Thoracic aorta (tissue), 2 donors: ENCODE measurements around the gene ASB1. TPM values are rescaled to one million over a fixed set of nuclear protein-coding genes. Genes with fewer than 3 reads are reported as not detected.

Experiments used
- ATAC-seq: fragments of 150-250 bp; one replicate; pipeline ENCODE4 v1.8.0; 2017; ENCODE audit warnings: low read depth; ENCODE audit not compliant: insufficient number of reproducible peaks, low FRiP score
- DNase-seq: peaks from one replicate; pipeline ENCODE4 v3.0.0-alpha.2; 2020; ENCODE audit warnings: low spot score
- H3K27ac ChIP-seq, 2 donors: fragments of 200-600 bp; sonication (generic); 1 replicate in 1 of 2; 2 replicates in 1 of 2; pipeline ENCODE4 v1.5.1; 2016; ENCODE audit warnings: mild to moderate bottlenecking in 2 of 2, moderate library complexity in 2 of 2
- H3K27me3 ChIP-seq: fragments of 200-600 bp; sonication (generic); replicated peaks from 2 replicates; pipeline ENCODE4 v1.6.0; 2016; ENCODE audit warnings: mild to moderate bottlenecking; ENCODE audit not compliant: insufficient read depth
- H3K36me3 ChIP-seq: fragments of 200-600 bp; sonication (generic); one replicate; pipeline ENCODE4 v1.5.1; 2016
- H3K4me1 ChIP-seq, 2 donors: fragments of 200-600 bp; sonication (generic); 1 replicate in 1 of 2; 2 replicates in 1 of 2; pipeline versions ENCODE4 v1.5.1 to v1.6.0; 2016; ENCODE audit warnings: low read depth in 2 of 2, mild to moderate bottlenecking in 1 of 2; ENCODE audit not compliant: control insufficient read depth in 1 of 2
- H3K4me3 ChIP-seq: fragments of 200-600 bp; sonication (generic); 2 replicates; pipeline ENCODE4 v1.5.1; 2016; ENCODE audit warnings: mild to moderate bottlenecking
- H3K9me3 ChIP-seq: fragments of 200-600 bp; sonication (generic); 2 replicates; pipeline ENCODE4 v1.5.1; 2016
- CTCF ChIP-seq: fragments of 200-600 bp; sonication (generic); IDR thresholded peaks from one replicate; pipeline ENCODE4 v1.5.1; 2019; ENCODE audit warnings: antibody characterized with exemption
- total RNA-seq, 2 donors: library from RNA; depleted of rRNA; stranded (reverse); fragments of >200 nt; gene quantifications; one replicate each; pipeline versions ENCODE4 v1.1.0 to v1.2.3, GENCODE V29; 2016

Gene ASB1
- total RNA-seq, 2 donors from 2014 or later: 30.3 to 48.7 TPM

DNA sequence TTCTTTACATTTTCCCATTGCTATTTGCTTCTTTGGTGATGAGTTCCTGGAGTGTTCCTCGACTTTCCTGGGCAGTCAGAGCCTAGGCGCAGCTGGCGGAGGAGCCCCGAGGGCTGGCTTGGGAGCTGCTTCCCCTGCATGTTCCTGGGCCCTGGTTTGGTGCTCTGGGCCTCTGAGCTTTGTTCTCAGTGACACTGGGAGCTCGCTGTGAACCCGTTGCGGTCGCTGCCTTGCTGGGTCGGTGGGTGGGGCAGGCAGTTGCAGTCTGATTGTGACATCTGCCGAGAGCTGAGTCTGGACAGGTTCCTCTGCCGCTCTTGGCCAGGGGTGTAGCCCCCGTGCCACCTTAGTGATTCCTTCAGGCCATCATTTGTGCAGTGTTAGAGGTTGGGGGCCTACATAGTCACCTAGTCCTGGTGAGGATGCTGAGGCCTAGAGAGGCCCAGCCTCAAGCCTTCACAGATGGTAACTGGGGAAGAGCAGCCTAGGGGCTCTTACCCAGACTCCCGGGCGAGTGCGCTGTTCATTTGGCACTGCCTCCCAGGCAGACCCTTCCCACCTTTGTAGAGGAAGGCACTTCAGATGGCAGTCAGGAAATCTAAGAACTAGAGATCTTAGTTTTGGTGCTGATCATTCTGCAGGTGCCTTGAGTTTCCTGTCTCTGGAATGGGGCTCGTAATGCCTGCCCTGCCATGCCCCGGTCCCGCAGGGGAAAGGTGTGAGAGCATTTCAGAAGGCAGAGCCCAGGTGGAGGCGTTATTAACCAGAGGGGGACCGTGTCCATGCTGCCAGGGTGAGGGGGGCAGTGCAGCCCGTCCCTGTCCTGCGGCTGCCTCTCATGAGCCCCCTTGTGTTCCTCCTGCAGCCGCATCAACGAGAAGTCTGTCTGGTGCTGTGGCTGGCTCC lies 8.4 kb downstream of the ASB1 start:
- Histone ChIP-seq H3K4me3 (no peak overlapping the region), H3K27ac (no peak overlapping the region), H3K4me1 (peaks cover 4 to 13% of the 10 kb centered on the region in 2 donors), H3K9me3 (no peaks in the 10 kb centered on the region), H3K27me3 (no peaks in the 10 kb centered on the region), H3K36me3 (peaks cover 25% of the 10 kb centered on the region)
- no peak for DNase-seq
- no peak for ATAC-seq
- TF ChIP-seq CTCF: no peak

DNA sequence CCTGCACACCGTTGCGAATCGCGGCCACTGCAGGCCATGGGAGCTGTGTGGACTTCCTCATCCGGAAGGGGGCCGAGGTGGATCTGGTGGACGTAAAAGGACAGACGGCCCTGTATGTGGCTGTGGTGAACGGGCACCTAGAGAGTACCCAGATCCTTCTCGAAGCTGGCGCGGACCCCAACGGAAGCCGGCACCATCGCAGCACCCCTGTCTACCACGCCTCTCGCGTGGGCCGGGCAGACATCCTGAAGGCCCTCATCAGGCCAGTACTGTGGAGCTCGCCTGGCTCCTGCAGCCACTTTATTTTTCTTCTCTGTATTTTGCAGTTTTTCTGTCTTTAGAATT lies 9.0 kb downstream of the ASB1 start:
- Histone ChIP-seq H3K4me1 (peaks cover 4 to 19% of the 10 kb centered on the region in 2 donors), H3K4me3 (no peak overlapping the region), H3K27ac (no peak overlapping the region), H3K27me3 (no peaks in the 10 kb centered on the region), H3K9me3 (no peaks in the 10 kb centered on the region), H3K36me3 (peaks cover 25% of the 10 kb centered on the region)
- no peak for ATAC-seq
- no peak for DNase-seq
- no peak for TF ChIP-seq CTCF

DNA sequence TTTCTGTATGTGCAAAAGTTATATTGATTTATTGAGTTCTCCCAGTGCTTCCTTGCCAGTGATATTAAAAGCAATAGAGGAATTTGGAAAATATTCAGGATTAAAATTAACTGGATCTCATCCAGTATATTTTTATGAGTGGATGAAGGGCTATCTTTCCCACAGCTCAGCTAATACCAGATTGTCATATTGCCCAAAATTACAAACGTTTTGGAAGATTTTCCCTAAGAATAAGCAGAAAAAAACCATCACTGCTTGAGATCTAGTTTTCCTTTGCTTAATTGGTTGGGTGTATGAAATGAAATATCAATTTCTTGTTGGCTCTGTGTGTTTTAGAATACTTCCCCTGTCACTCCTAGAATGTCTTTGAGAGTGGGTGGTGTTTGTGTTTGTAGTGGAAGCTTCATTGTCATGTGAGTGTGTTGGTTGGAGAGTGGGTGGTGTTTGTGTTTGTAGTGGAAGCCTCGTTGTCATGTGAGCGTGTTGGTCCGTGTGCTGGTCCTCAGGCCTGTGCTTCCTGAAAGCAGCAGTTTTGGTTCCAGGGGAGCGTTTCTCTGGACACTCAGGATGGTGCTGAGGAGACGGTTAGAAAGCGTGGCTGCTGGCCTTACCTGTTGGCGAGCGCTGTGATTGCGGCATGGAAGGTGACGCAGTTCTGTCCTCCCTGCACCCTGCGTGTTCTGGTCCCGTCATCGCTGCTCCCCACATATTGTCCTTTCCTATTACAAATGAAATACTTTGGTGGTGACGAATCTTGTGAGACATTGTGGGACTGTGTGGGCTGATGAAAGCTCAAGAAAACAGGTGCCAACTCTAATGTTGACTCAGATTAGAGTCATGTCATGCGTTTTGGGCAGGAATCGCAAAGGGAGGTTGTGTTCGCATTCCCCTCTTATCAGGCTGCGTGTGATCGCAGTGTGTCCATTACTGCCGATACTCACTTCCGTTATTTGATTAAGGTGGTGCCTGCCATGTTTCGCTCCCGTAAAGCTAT lies 12.4 kb downstream of the ASB1 start:
- Histone ChIP-seq H3K4me3 (peak overlapping the region; percentile 59), H3K4me1 (peaks cover 6 to 20% of the 10 kb centered on the region in 2 donors)

GRCh38 chr2:238439917-238440316 lies 13.2 kb downstream of the ASB1 start:
- H3K4me1 ChIP-seq: peaks cover 6 to 20% of the 10 kb centered on the region in 2 donors
- peak overlapping the region; percentile 59 for H3K4me3 ChIP-seq
- ATAC-seq: no peak
- DNase-seq: no peak
- peak overlapping the region; percentile 67 to 68 for H3K27ac ChIP-seq
- TF ChIP-seq CTCF: no peak
- no peaks in the 10 kb centered on the region for H3K9me3 ChIP-seq
- H3K36me3 ChIP-seq: peaks cover 17% of the 10 kb centered on the region
- H3K27me3 ChIP-seq: no peaks in the 10 kb centered on the region

More for the DNA sequence above, 12.4 kb downstream of the ASB1 start:
- H3K9me3 ChIP-seq: no peaks in the 10 kb centered on the region
- H3K27ac ChIP-seq: peak overlapping the region; percentile 67 to 68
- ATAC-seq (peak; percentile 98), DNase-seq (peak; percentile 45)
- H3K36me3 ChIP-seq: peaks cover 20% of the 10 kb centered on the region
- no peaks in the 10 kb centered on the region for H3K27me3 ChIP-seq
- no peak for TF ChIP-seq CTCF

GRCh38 chr2:238440331-238440730 lies 13.6 kb downstream of the ASB1 start:
- Histone ChIP-seq H3K4me3 (peak overlapping the region; percentile 59), H3K9me3 (no peaks in the 10 kb centered on the region), H3K4me1 (peaks cover 6 to 20% of the 10 kb centered on the region in 2 donors), H3K36me3 (peaks cover 12% of the 10 kb centered on the region), H3K27ac (peak overlapping the region in 1 of 2 donors; percentile 68), H3K27me3 (no peaks in the 10 kb centered on the region)
- DNase-seq: no peak
- no peak for TF ChIP-seq CTCF
- no peak for ATAC-seq
